Measurements from ENCODE around the gene ACMSD.

DNA sequence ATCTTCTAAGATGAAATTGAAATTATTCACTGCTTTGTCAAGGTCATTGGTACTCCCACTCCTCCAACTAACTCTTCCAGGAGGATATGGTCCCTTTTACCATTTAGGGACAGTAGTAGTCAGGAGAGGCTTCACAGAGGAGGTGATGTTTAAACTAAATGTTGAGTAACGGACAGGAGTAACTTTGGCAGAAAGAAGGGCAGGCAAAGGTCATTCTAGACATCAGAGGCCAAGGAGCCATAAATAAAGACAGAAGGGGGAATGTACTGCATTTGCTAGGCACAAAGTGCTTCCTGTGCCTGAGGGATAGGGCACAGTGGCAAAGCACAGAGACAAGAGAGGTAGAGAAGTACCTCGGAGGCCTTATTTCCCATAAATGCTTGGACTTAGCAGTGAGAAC lies 14.6 kb upstream of the ACMSD start:
- TF ChIP-seq RBFOX2 (IDR thresholded peaks at IDR 0.05; ENCODE audit: low read depth, low read length), result no peak
- TF ChIP-seq, protein P1, sequence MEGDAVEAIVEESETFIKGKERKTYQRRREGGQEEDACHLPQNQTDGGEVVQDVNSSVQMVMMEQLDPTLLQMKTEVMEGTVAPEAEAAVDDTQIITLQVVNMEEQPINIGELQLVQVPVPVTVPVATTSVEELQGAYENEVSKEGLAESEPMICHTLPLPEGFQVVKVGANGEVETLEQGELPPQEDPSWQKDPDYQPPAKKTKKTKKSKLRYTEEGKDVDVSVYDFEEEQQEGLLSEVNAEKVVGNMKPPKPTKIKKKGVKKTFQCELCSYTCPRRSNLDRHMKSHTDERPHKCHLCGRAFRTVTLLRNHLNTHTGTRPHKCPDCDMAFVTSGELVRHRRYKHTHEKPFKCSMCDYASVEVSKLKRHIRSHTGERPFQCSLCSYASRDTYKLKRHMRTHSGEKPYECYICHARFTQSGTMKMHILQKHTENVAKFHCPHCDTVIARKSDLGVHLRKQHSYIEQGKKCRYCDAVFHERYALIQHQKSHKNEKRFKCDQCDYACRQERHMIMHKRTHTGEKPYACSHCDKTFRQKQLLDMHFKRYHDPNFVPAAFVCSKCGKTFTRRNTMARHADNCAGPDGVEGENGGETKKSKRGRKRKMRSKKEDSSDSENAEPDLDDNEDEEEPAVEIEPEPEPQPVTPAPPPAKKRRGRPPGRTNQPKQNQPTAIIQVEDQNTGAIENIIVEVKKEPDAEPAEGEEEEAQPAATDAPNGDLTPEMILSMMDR (CRISPR knock-in tag; IDR thresholded peaks at IDR 0.05), result no peak
- TF ChIP-seq, protein P2, sequence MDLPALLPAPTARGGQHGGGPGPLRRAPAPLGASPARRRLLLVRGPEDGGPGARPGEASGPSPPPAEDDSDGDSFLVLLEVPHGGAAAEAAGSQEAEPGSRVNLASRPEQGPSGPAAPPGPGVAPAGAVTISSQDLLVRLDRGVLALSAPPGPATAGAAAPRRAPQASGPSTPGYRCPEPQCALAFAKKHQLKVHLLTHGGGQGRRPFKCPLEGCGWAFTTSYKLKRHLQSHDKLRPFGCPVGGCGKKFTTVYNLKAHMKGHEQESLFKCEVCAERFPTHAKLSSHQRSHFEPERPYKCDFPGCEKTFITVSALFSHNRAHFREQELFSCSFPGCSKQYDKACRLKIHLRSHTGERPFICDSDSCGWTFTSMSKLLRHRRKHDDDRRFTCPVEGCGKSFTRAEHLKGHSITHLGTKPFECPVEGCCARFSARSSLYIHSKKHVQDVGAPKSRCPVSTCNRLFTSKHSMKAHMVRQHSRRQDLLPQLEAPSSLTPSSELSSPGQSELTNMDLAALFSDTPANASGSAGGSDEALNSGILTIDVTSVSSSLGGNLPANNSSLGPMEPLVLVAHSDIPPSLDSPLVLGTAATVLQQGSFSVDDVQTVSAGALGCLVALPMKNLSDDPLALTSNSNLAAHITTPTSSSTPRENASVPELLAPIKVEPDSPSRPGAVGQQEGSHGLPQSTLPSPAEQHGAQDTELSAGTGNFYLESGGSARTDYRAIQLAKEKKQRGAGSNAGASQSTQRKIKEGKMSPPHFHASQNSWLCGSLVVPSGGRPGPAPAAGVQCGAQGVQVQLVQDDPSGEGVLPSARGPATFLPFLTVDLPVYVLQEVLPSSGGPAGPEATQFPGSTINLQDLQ (CRISPR knock-in tag; IDR thresholded peaks at IDR 0.05), result no peak
- no peak for TF ChIP-seq ZBTB21 (CRISPR knock-in tag; IDR thresholded peaks at IDR 0.05)
- TF ChIP-seq NFE2L2 (IDR thresholded peaks at IDR 0.05; ENCODE audit: low read length), result no peak
- TF ChIP-seq PTBP1 (IDR thresholded peaks at IDR 0.05; ENCODE audit: low read depth, low read length, poor library complexity, severe bottlenecking), result no peak
- no peak for TF ChIP-seq SMC3 (IDR thresholded peaks at IDR 0.05; ENCODE audit: low read length)
- TF ChIP-seq SRF (IDR thresholded peaks at IDR 0.05; ENCODE audit: low read depth, low read length), result no peak
- TF ChIP-seq SRY (CRISPR knock-in tag; IDR thresholded peaks at IDR 0.05), result no peak
- TF ChIP-seq ZNF709 (CRISPR knock-in tag; IDR thresholded peaks at IDR 0.05), result no peak
